Measurements from ENCODE around the gene ERBB4.
"Not testable (repeated sequence)": the region's sequence is repeated elsewhere in the genome, so short reads cannot be mapped to it uniquely, and the experiment has no call there.

The ERBB4 gene

GRCh38 chr2:212197776-212198175 is 340.8 kb downstream of the ERBB4 start:
- no peak for DNase-seq (ENCODE audit: low spot score)

DNA sequence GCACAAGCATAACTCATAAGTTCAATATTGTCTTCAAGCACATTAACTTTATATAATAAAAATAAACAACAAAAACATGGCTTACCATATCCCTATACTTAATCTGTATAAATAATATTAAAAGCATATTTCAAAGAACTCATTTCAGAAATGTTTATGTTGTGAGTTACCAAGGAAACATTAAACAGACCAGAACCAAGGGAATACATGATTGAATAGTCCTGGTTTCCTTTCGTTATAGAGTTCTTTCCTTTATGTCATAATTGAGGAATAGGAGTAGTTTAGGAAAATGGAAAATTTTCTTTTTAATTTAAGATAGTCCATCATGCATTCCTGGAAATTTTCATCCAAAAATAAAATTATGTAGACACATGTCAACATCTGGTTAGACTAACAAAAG is 343.0 kb downstream of the ERBB4 start:
- DNase-seq (ENCODE audit: low spot score), result no peak

- no peak for DNase-seq (ENCODE audit: low spot score)
Observed at GRCh38 chr2:212194396-212194795, 344.2 kb downstream of the ERBB4 start.

- no peak for DNase-seq (ENCODE audit: low spot score)
Observed at GRCh38 chr2:212193803-212194202, 344.8 kb downstream of the ERBB4 start.

DNA sequence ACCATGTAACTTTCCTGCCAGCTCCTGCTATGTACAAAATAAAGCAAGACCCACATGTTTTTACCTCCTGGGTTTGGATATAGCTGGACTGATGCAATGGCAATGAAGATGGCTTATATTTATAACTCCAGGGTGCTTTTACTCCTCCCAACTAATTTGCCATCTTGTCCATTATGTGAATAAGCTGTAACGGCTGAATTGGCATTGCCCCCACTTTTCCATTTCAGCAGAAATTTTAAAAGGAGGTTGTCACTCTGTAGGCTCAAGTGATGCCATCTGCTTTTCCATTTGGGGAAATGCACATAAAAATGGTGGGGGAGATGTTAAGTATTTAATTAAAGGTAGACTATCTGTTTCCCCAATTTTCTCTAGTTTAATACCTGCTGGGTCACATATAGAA is 345.5 kb downstream of the ERBB4 start:
- no peak for DNase-seq (ENCODE audit: low spot score)

- not testable (repeated sequence) for DNase-seq (ENCODE audit: low spot score)
Observed at GRCh38 chr2:212191438-212191837, 347.2 kb downstream of the ERBB4 start.

DNA sequence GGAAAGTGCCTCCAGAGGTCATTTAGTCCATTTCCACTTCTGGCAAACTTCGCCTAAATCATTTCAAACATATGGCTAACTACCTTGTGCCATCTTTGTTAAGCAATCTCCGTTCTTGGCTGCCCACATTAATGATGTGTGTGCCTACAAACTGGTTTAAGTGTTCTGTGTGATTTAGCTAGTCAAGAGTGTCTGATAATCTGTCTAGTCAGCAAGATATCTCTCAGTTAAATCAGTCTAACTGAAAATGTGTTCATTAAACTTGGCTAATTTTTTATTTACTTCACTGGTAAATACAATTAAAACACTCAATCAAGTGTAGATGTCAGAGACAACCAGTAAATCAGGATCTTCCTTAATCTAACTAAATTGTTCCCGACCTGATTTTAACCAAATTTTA is 352.4 kb downstream of the ERBB4 start:
- no peak for DNase-seq (ENCODE audit: low spot score)

DNA sequence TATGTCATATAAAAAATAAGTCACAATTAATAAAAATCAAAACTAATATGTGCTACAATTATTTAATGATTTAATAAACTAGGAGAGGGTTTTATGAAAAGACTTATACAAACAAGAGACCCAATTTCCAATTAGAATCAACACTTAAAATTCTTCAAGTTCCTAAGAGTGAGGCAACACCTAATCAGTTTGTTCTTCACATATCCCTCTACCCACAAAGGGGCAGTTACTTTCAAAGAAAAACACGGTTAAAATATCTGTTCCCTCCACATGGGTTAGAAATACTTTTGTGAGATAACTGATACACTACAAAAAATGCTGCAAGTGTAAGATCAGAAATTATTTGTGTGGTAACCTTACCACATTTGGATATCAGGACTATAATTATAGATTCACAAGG is 357.0 kb downstream of the ERBB4 start:
- DNase-seq (ENCODE audit: low spot score), result no peak

DNA sequence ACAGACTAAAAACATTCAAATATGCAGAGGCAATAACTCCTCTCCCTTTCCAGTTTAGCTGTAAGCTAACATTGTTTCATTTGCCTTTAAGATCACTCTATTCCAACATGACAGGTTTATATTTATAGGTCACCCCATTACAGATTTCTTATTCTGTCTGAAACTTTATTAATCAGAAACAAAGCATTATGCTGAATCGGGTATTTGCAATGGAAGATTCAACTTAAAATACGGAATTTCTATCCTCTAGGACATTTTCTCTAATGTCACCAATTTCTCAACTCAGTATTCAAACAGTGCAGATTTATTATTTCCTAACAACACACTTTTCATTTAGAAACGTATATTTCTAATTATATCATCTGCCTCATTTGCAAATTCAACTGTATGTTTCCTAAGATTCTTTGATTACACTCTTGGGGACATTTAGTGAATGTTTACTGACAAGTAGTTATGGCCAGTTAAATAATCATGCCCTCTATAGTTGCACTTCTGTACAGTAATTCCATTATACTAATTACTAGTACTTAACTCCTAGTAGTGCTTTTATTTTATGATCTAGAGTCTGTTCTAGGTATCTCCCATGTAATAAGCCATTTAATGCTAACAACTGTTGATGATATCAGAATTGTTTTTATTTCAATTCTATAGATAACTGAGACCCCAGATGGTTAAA is 358.1 kb downstream of the ERBB4 start:
- no peak for DNase-seq (ENCODE audit: low spot score)

DNA sequence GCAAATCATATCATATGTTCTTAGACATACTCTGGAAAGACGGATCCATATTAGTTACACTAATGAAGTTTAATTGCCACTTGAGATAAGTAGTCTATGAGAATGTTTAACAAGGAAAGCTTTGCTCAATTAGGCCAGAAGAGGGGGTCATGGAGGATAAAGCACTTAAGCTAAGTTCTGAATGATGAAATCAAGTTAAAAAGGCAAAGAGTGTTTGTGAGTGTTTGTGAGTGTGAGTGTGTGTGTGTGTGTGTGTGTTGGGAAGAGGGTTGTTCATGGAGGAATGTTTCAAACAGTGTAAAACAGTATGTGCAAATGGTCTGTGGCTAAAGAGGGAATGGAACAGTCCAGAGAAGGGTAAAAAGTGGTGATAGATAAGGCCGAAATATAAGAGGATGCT is 360.9 kb downstream of the ERBB4 start:
- DNase-seq (ENCODE audit: low spot score), result no peak

GRCh38 chr2:212176151-212176550 is 362.5 kb downstream of the ERBB4 start:
- DNase-seq (ENCODE audit: low spot score), result no peak

DNA sequence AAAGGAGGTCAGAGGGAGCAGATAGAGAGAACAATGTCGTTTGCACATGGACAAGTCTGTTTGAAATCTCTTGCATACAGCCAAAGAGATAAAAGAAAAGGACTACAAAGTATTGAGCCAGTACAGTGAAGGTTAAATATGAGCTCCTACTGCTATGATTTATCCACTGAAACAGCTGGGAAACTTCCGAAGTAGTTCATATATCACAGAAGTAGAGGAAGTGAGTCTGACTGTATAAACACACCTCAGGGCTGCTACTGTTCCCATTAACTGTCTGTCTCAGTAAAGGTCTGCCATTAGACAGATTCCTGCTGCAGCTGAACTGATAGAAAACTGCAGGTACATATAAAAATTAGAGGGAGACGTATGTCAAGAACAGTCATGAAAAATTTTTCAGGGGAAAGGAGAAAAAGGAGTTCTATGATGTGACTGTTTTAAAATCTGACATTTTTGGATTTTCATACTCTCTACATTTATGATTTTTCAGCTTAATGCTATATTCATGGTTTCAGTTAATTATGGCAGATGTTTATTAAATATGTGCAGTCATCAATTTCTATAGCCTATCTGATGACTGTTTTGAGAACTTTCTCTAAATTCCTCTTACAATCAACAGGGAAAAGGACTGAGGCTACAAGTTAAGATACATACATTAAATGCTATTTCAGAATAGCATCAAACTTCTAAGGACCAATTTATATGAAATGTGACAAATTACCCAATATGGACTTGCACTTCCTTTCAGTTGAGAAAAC is 364.7 kb downstream of the ERBB4 start:
- DNase-seq (ENCODE audit: low spot score), result no peak

- no peak for DNase-seq (ENCODE audit: low spot score)
Observed at GRCh38 chr2:212173331-212173730, 365.3 kb downstream of the ERBB4 start.

DNA sequence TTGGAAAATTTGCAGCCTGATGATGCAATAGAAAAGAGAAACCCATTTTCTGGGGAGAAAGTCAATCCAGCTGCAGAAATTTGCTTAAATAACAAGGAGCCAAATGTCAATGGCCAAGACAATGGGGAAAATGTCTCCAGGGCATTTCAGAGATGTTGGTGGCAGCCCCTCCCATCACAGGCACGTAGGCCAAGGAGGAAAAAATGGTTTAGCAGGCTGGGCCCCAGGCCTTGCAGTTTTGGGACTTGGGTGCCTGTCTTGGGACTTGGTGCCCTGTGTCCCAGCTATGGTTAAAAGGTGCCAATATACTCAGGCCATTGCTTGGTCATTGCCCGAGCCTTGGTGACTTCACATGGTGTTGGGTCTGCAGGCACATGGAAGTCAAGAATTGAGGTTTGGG is 368.2 kb downstream of the ERBB4 start:
- no peak for DNase-seq (ENCODE audit: low spot score)

- no peak for DNase-seq (ENCODE audit: low spot score)
Observed at GRCh38 chr2:212158081-212158480, 380.5 kb downstream of the ERBB4 start.

DNA sequence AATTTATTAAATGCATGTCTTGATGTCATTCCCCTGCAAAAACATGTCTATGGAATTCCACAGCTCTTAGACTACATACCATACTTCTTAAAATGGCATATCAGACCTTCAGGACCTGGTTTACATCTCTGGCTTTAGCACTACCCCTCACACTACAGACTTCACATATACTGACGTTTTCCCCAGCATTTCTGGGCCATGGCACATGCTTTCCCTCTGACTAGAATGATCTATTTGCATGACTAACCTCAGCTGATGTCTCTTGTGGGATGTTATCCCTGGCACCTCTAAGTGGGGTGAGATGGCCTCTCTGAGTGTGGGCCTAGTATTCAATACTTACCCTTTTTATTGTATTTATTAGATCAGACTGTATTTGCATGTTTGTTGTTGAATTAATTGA is 381.6 kb downstream of the ERBB4 start:
- no peak for DNase-seq (ENCODE audit: low spot score)

GRCh38 chr2:212156088-212156487 is 382.5 kb downstream of the ERBB4 start:
- no peak for DNase-seq (ENCODE audit: low spot score)

- no peak for DNase-seq (ENCODE audit: low spot score)
Observed at GRCh38 chr2:212154477-212154878, 384.1 kb downstream of the ERBB4 start.

DNA sequence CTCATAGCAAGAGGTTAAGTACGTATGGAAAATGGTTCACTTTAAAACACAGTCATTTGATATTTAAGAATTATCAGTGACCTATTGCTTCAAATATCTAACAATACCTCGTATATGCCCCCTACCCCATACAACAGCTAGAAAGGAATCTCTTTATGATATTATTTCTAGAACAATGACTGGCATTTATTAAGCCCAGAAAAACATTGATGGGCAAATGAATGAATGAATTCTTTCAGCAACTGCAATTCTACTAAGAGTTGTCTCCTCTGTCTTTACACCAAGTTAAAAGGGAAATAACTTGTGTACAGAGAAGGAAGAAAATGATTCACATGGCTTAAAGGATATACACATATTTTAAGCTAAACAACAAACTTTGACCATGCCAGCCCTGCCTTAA is 384.7 kb downstream of the ERBB4 start:
- no peak for DNase-seq (ENCODE audit: low spot score)

- DNase-seq (ENCODE audit: low spot score), result no peak
Observed at GRCh38 chr2:212147921-212148513, 390.6 kb downstream of the ERBB4 start.

- DNase-seq (ENCODE audit: low spot score), result no peak
Observed at GRCh38 chr2:212146416-212146815, 392.2 kb downstream of the ERBB4 start.

DNA sequence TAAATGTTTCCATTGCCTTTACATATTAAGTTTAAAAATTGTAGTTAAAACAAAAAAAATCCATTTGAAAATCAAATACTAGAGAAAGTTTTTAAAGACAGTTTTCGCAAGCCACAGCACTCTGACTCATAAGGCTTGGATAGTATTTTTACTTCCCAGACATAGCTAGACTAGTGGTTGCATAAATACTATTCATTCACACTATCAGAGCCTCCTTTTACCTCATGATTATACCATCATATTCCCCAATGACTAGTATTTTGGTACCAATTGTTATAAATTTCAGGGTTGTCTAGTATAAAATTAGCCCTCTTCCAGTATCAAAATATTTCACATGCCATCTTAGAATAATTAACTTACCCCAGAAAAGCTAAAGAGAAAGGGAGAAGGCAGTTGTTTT is 393.5 kb downstream of the ERBB4 start:
- no peak for DNase-seq (ENCODE audit: low spot score)

DNA sequence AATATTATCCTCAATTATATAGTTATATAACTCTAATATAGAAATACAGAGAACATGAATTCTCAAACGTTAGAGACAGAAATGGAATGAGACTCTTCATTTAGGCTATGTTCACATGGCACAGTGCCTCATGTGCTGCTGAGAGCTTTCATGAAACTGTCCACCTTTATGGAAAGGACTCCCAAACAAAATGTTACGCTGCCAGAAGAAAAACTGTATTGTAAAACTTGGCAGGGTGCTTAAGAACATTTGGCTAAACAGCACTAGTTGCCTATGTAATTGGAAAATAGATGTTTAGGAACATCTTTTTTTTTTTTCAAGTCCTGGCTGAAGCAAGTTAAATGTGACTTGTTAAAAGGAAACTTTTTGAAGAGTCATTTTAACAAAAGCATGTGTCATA is 396.0 kb downstream of the ERBB4 start:
- no peak for DNase-seq (ENCODE audit: low spot score)
